HG03097 (cell line): ENCODE results near the gene OXLD1.
"Not testable (repeated sequence)": the region's sequence is repeated elsewhere in the genome, so short reads cannot be mapped to it uniquely, and the experiment has no call there.

ENCODE experiments used
- ATAC-seq: cut with Tn5 transposase; IDR thresholded peaks from one replicate; pipeline ENCODE4 v1.9.1; 2021; ENCODE audit not compliant: unreplicated experiment, low FRiP score

OXLD1 gene

GRCh38 chr17:81683584-81684441 lies 17.4 kb upstream of the OXLD1 start, which contains the start of the genes ARL16 and HGS:
ARL16 (minus strand) TSS chr17:81683797; CDS start chr17:81683753, 44 bp downstream.
HGS (plus strand) TSS chr17:81684011; CDS start chr17:81684067, 56 bp downstream.
- peak; percentile 85 for ATAC-seq

GRCh38 chr17:81683208-81683583 lies 16.8 kb upstream of the OXLD1 start:
- peak; percentile 9 for ATAC-seq

GRCh38 chr17:81682565-81683207 lies 16.3 kb upstream of the OXLD1 start:
- ATAC-seq = peak; percentile 7

- no peak for ATAC-seq
Observed at GRCh38 chr17:81681672-81682071, 15.3 kb upstream of the OXLD1 start.

- no peak for ATAC-seq
Observed at GRCh38 chr17:81680150-81680549, 13.7 kb upstream of the OXLD1 start.

GRCh38 chr17:81676906-81677305 lies 10.5 kb upstream of the OXLD1 start:
- no peak for ATAC-seq

- not testable (repeated sequence) for ATAC-seq
Observed at GRCh38 chr17:81675515-81676221, 9.3 kb upstream of the OXLD1 start.

GRCh38 chr17:81673561-81674258 lies 7.3 kb upstream of the OXLD1 start:
- ATAC-seq = no peak

- ATAC-seq = no peak
Observed at GRCh38 chr17:81672954-81673353, 6.5 kb upstream of the OXLD1 start.

- no peak for ATAC-seq
Observed at GRCh38 chr17:81672504-81672903, 6.1 kb upstream of the OXLD1 start.

GRCh38 chr17:81667754-81668153 lies 1.3 kb upstream of the OXLD1 start:
- no peak for ATAC-seq

GRCh38 chr17:81666092-81666341 lies 388 bp downstream of the OXLD1 start:
- peak; percentile 8 for ATAC-seq

- no peak for ATAC-seq
Observed at GRCh38 chr17:81665205-81666091, 957 bp downstream of the OXLD1 start.

- no peak for ATAC-seq
Observed at GRCh38 chr17:81664051-81664470, 2.3 kb downstream of the OXLD1 start.

GRCh38 chr17:81662002-81662401 lies 4.4 kb downstream of the OXLD1 start:
- no peak for ATAC-seq

- ATAC-seq = no peak
Observed at GRCh38 chr17:81660441-81660840, 6.0 kb downstream of the OXLD1 start.

GRCh38 chr17:81659038-81659437 lies 7.4 kb downstream of the OXLD1 start:
- ATAC-seq = no peak

- no peak for ATAC-seq
Observed at GRCh38 chr17:81656835-81657234, 9.6 kb downstream of the OXLD1 start.

- ATAC-seq = no peak
Observed at GRCh38 chr17:81656118-81656743, 10.2 kb downstream of the OXLD1 start, which contains the start of gene PDE6G. PDE6G (minus strand) TSS chr17:81656542; CDS start chr17:81653305, 3,237 bp downstream.
